Endothelial cell of coronary artery (primary cell): ENCODE measurements around the gene TM4SF20. TPM values are rescaled to one million over a fixed set of nuclear protein-coding genes. Genes with fewer than 3 reads are reported as not detected.

Experiments used
- total RNA-seq: library from RNA; depleted of rRNA; stranded (reverse); fragments of >200 nt; gene quantifications from 2 replicates; pipeline ENCODE4 v1.2.3, GENCODE V29; 2014

The TM4SF20 gene
- total RNA-seq = not detected in 2 replicates

DNA sequence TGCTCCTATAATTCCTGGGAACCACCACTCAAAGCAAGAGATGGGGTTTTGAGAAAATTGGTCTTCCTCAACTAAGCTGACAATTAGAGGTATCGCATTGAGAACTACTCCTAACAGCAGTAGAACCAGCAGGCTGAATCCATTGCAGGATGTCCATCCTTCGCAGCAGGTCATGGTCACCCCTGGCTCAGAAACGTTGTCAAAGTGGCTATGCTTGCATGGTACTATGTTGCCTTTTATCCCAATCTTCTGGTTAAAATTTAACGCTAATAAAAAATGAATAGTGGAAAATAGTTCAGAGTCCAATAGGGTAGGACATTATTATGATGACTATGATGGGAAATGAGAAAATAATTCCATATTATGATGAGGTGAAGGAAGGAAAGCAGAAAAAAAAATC is at the start of gene TM4SF20:
Gene TM4SF20 (minus strand): TSS at position 212 of the 400 bp plus-strand sequence. CDS start 38 bp downstream, at position 174.

DNA sequence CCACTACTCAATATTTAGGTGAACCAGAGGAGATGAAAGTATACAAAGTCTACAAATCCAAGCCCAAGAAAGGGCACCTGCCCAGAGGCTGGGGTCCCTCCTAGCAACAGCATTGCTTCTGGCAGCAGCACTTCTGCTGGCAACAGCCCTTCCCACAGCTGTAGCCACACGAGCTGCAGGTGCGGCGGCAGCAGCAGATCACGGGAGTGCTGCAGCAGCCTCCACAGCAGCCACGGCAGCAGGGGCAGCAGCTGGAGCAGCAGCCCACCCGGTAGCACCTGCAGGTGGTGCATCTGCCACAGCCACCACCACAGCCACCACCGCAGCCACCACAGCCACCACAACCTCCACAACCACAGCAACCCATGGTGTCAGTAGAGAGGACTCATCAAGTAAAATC is 8.5 kb upstream of the TM4SF20 start, which contains the start of gene SCYGR1:
Gene SCYGR1 (minus strand): TSS at position 367 of the 400 bp plus-strand sequence. CDS start 0 bp downstream, at position 367.

GRCh38 chr2:227324995-227325838 is 53.9 kb downstream of the TM4SF20 start, which contains the start of gene MFF:
MFF (plus strand) TSS chr2:227325251; CDS start chr2:227330666, 5,415 bp downstream.

Other genes starting within 250 kb of the TM4SF20 start
- gene COL4A4, start 215.1 kb downstream of the TM4SF20 start, total RNA-seq = 0.09 and 1.3 TPM in 2 replicates
- gene COL4A3, start 214.7 kb downstream of the TM4SF20 start, total RNA-seq = 0.19 TPM in 1 of 2 replicates, not detected in the other
- 44.8 and 54.8 TPM in 2 replicates for gene MFF, start 54.1 kb downstream of the TM4SF20 start, total RNA-seq
- not detected in 2 replicates for gene SCYGR1, start 8.6 kb upstream of the TM4SF20 start, total RNA-seq
- gene AGFG1, start 92.8 kb upstream of the TM4SF20 start, total RNA-seq = 43.5 and 45.1 TPM in 2 replicates
- gene SCYGR2, start 219.6 kb upstream of the TM4SF20 start, total RNA-seq = not detected in 2 replicates
- not detected in 2 replicates for gene SCYGR3, start 235.5 kb upstream of the TM4SF20 start, total RNA-seq
- gene SCYGR4, start 238.2 kb upstream of the TM4SF20 start, total RNA-seq = not detected in 2 replicates